Hepatocyte (in vitro differentiated cells): ENCODE measurements around the gene BRDT. TPM values are rescaled to one million over a fixed set of nuclear protein-coding genes. Genes with fewer than 3 reads are reported as not detected.

Experiments used
- DNase-seq: peaks from one replicate; pipeline ENCODE4 v3.0.0-alpha.2; 2016; ENCODE audit warnings: low spot score
- H2AFZ ChIP-seq: fragments of 200-600 bp; sonication (generic); 2 replicates; pipeline ENCODE4 v1.6.0; 2016; ENCODE audit warnings: antibody characterized with exemption, mild to moderate bottlenecking
- H3K27ac ChIP-seq: fragments of 200-600 bp; sonication (generic); 2 replicates; pipeline ENCODE4 v1.5.1; 2016; ENCODE audit warnings: mild to moderate bottlenecking
- H3K27me3 ChIP-seq: fragments of 200-600 bp; sonication (generic); 2 replicates; pipeline ENCODE4 v1.6.1; 2016
- H3K36me3 ChIP-seq: fragments of 200-600 bp; sonication (generic); replicated peaks from 2 replicates; pipeline ENCODE4 v1.5.1; 2016; ENCODE audit warnings: low read depth; ENCODE audit not compliant: insufficient read depth
- H3K4me1 ChIP-seq: fragments of 200-600 bp; sonication (generic); 2 replicates; pipeline ENCODE4 v1.5.1; 2016; ENCODE audit warnings: mild to moderate bottlenecking, moderate library complexity; ENCODE audit not compliant: insufficient read depth
- H3K4me2 ChIP-seq: fragments of 200-600 bp; sonication (generic); 2 replicates; pipeline ENCODE4 v1.6.0; 2016
- H3K4me3 ChIP-seq: fragments of 200-600 bp; sonication (generic); 2 replicates; pipeline ENCODE4 v1.5.1; 2016; ENCODE audit warnings: mild to moderate bottlenecking
- H3K79me2 ChIP-seq: fragments of 200-600 bp; sonication (generic); 2 replicates; pipeline ENCODE4 v1.6.0; 2017; ENCODE audit warnings: mild to moderate bottlenecking
- H3K9me2 ChIP-seq: fragments of 200-600 bp; sonication (generic); replicated peaks from 2 replicates; pipeline ENCODE4 v1.6.0; 2017; ENCODE audit warnings: mild to moderate bottlenecking; ENCODE audit not compliant: insufficient read depth
- H3K9me3 ChIP-seq: fragments of 200-600 bp; sonication (generic); 2 replicates; pipeline ENCODE4 v1.5.1; 2016; ENCODE audit warnings: low read depth, mild to moderate bottlenecking
- H4K20me1 ChIP-seq: fragments of 200-600 bp; sonication (generic); 2 replicates; pipeline ENCODE4 v1.6.0; 2016; ENCODE audit warnings: mild to moderate bottlenecking; ENCODE audit not compliant: insufficient read depth, poor library complexity, severe bottlenecking
- CTCF ChIP-seq: fragments of 200-600 bp; sonication (generic); IDR thresholded peaks from 2 replicates; pipeline ENCODE4 v1.5.1; 2016; ENCODE audit warnings: antibody characterized with exemption, mild to moderate bottlenecking; ENCODE audit not compliant: poor library complexity
- EZH2 ChIP-seq: fragments of 200-600 bp; sonication (generic); IDR thresholded peaks from 2 replicates; pipeline ENCODE4 v1.6.1; 2016; ENCODE audit warnings: antibody characterized with exemption, mild to moderate bottlenecking, borderline replicate concordance
- EZH2phosphoT487 ChIP-seq: fragments of 200-600 bp; sonication (generic); IDR thresholded peaks from one replicate; pipeline ENCODE4 v1.6.1; 2018; ENCODE audit warnings: antibody characterized with exemption, mild to moderate bottlenecking, low read depth, moderate library complexity; ENCODE audit not compliant: unreplicated experiment, severe bottlenecking
- WGBS: methylation state at CpG from one replicate; pipeline ENCODE4 v1.1.6; 2016; ENCODE audit warnings: low lambda C conversion rate; ENCODE audit errors: missing lambda C conversion rate; 5-methylcytosine and 5-hydroxymethylcytosine counted together
- polyA plus RNA-seq: library from polyadenylated mRNA; unstranded; fragments of >200 nt; fragmentation: Nextera tagmentation; extraction: Ambion mirVana; gene quantifications from 2 replicates; pipeline ENCODE4 v1.2.1, GENCODE V29; 2016
- total RNA-seq: library from RNA; depleted of rRNA; stranded (reverse); fragments of >200 nt; gene quantifications from 2 replicates; pipeline ENCODE4 v1.2.3, GENCODE V29; 2014

The BRDT gene
- total and polyA plus RNA-seq, 2 experiments from 2014 or later, result not detected

DNA sequence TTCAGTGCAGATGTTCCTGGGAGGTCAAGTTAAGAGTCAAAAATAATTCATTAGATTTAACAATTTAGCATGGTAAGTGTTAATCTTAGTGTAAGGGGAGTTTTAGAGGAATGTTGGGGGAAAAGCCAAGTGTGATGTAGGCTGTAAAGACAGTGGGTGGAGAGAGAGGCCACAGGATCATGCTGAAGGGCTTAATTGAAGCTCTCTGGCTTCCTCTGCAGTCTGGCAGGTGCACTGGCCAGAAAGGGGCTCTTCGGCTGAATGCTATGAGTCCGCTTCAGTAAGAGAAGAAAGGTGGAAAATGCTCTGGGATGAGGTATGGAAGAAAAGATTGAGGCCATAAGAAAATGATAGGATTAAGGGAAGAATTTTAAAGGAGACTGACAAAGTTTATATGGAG lies 3.0 kb downstream of the BRDT start:
- no peaks in the 10 kb centered on the region for H3K4me1 ChIP-seq
- no peaks in the 10 kb centered on the region for H3K36me3 ChIP-seq
- H3K27ac ChIP-seq, result no peak overlapping the region
- no peak overlapping the region for H2AFZ ChIP-seq
- WGBS, result 46% methylated on average over 2 of the region's 2 CpGs
- no peaks in the 10 kb centered on the region for H3K79me2 ChIP-seq
- no peak for DNase-seq
- H3K27me3 ChIP-seq, result no peaks in the 10 kb centered on the region
- TF ChIP-seq CTCF (no peak), EZH2 (no peak), EZH2phosphoT487 (no peak)
- H3K4me3 ChIP-seq, result no peak overlapping the region
- H4K20me1 ChIP-seq, result no peaks in the 10 kb centered on the region
- no peaks in the 10 kb centered on the region for H3K9me3 ChIP-seq
- H3K9me2 ChIP-seq, result no peaks in the 10 kb centered on the region
- no peak overlapping the region for H3K4me2 ChIP-seq

- no peak overlapping the region for H3K4me3 ChIP-seq
- H3K27me3 ChIP-seq, result no peaks in the 10 kb centered on the region
- no peaks in the 10 kb centered on the region for H3K9me2 ChIP-seq
- H3K4me1 ChIP-seq, result no peaks in the 10 kb centered on the region
- no peaks in the 10 kb centered on the region for H3K9me3 ChIP-seq
- no peak overlapping the region for H3K4me2 ChIP-seq
- TF ChIP-seq CTCF (no peak), EZH2 (no peak), EZH2phosphoT487 (no peak)
- H3K27ac ChIP-seq, result no peak overlapping the region
- 83% methylated on average over 5 of the region's 5 CpGs for WGBS
- H3K36me3 ChIP-seq, result no peaks in the 10 kb centered on the region
- H3K79me2 ChIP-seq, result no peaks in the 10 kb centered on the region
- no peaks in the 10 kb centered on the region for H4K20me1 ChIP-seq
- H2AFZ ChIP-seq, result no peak overlapping the region
- no peak for DNase-seq
These were observed 9.7 kb downstream of the BRDT start for GRCh38 chr1:91958926-91959325.

DNA sequence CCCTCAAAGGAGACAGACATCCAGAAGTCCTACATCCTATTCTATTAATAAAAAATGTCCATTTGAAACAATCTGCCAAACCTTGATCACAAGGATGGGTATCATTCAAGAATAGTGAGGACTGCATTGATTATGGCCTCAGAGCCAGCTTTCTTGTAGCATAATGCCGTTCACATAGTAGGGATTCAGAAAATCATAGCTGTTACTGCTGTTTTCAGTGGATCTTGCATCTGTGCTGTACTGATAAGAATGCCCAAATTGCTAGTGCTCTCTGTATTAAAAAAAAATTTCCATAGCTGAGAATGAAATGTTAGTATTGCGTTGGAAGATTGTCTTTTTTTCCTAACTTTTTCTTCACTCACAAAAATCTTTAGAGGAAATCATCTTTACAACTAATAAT lies 19.1 kb downstream of the BRDT start:
- WGBS, result 89% methylated on average over 2 of the region's 2 CpGs

More for the DNA sequence above, 19.1 kb downstream of the BRDT start:
- no peaks in the 10 kb centered on the region for H4K20me1 ChIP-seq
- H3K9me2 ChIP-seq, result no peaks in the 10 kb centered on the region
- no peaks in the 10 kb centered on the region for H3K9me3 ChIP-seq
- H2AFZ ChIP-seq, result no peak overlapping the region
- no peak overlapping the region for H3K27ac ChIP-seq
- H3K79me2 ChIP-seq, result no peaks in the 10 kb centered on the region
- no peak for DNase-seq
- H3K4me2 ChIP-seq, result no peak overlapping the region
- H3K4me1 ChIP-seq, result no peaks in the 10 kb centered on the region
- H3K4me3 ChIP-seq, result no peak overlapping the region
- TF ChIP-seq EZH2phosphoT487, result no peak
- no peak for TF ChIP-seq EZH2
- no peak for TF ChIP-seq CTCF
- no peaks in the 10 kb centered on the region for H3K36me3 ChIP-seq
- no peaks in the 10 kb centered on the region for H3K27me3 ChIP-seq
